PFSK-1 (cell line): Measurements from ENCODE around the gene GLT6D1.

Source experiments
- POLR2AphosphoS5 ChIP-seq: IDR thresholded peaks from 2 replicates; pipeline ENCODE4 v1.6.1; 2012; ENCODE audit warnings: low read depth, mild to moderate bottlenecking, control low read depth, low read length, moderate library complexity
- SIN3A ChIP-seq: IDR thresholded peaks from 2 replicates; pipeline ENCODE4 v1.6.1; 2012; ENCODE audit warnings: mild to moderate bottlenecking, low read length, moderate library complexity, borderline replicate concordance; ENCODE audit not compliant: insufficient read depth
- TAF1 ChIP-seq: IDR thresholded peaks from 2 replicates; pipeline ENCODE4 v1.6.1; 2012; ENCODE audit warnings: low read length, control low read depth, borderline replicate concordance; ENCODE audit not compliant: insufficient read depth
- TF ChIP-seq, protein P1 (sequence below), 2 experiments: IDR thresholded peaks; 2 replicates each; pipeline versions ENCODE4 v1.6.1 to v1.8.0; 2011 to 2012; ENCODE audit warnings: low read depth in 2 of 2, low read length in 2 of 2, control low read depth in 1 of 2, inconsistent platforms in 1 of 2, mild to moderate bottlenecking in 1 of 2, moderate library complexity in 1 of 2; ENCODE audit not compliant: insufficient read depth in 1 of 2

- TF ChIP-seq POLR2AphosphoS5, result no peak
- TF ChIP-seq, protein P1, sequence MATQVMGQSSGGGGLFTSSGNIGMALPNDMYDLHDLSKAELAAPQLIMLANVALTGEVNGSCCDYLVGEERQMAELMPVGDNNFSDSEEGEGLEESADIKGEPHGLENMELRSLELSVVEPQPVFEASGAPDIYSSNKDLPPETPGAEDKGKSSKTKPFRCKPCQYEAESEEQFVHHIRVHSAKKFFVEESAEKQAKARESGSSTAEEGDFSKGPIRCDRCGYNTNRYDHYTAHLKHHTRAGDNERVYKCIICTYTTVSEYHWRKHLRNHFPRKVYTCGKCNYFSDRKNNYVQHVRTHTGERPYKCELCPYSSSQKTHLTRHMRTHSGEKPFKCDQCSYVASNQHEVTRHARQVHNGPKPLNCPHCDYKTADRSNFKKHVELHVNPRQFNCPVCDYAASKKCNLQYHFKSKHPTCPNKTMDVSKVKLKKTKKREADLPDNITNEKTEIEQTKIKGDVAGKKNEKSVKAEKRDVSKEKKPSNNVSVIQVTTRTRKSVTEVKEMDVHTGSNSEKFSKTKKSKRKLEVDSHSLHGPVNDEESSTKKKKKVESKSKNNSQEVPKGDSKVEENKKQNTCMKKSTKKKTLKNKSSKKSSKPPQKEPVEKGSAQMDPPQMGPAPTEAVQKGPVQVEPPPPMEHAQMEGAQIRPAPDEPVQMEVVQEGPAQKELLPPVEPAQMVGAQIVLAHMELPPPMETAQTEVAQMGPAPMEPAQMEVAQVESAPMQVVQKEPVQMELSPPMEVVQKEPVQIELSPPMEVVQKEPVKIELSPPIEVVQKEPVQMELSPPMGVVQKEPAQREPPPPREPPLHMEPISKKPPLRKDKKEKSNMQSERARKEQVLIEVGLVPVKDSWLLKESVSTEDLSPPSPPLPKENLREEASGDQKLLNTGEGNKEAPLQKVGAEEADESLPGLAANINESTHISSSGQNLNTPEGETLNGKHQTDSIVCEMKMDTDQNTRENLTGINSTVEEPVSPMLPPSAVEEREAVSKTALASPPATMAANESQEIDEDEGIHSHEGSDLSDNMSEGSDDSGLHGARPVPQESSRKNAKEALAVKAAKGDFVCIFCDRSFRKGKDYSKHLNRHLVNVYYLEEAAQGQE (IDR thresholded peaks at IDR 0.05; ENCODE audit: insufficient read depth in 1 of 2, low read depth in 2 of 2, low read length in 2 of 2), result no peak
- no peak for TF ChIP-seq TAF1
- TF ChIP-seq SIN3A, result no peak
Observed at GRCh38 chr9:135580664-135581380, 58.5 kb downstream of the GLT6D1 start.
